Neural progenitor cell (in vitro differentiated cells): Measurements from ENCODE around the gene NKD2.

Experiments
- EZH2 ChIP-seq: fragments of 200-600 bp; sonication (generic); IDR thresholded peaks from 2 replicates; pipeline ENCODE4 v1.6.1; 2017; ENCODE audit warnings: antibody characterized with exemption, mild to moderate bottlenecking, moderate library complexity
- TF ChIP-seq, protein P1 (sequence below): fragments of 200-600 bp; sonication (generic); IDR thresholded peaks from 2 replicates; pipeline ENCODE4 v1.5.1; 2017; ENCODE audit warnings: antibody characterized with exemption, mild to moderate bottlenecking

DNA sequence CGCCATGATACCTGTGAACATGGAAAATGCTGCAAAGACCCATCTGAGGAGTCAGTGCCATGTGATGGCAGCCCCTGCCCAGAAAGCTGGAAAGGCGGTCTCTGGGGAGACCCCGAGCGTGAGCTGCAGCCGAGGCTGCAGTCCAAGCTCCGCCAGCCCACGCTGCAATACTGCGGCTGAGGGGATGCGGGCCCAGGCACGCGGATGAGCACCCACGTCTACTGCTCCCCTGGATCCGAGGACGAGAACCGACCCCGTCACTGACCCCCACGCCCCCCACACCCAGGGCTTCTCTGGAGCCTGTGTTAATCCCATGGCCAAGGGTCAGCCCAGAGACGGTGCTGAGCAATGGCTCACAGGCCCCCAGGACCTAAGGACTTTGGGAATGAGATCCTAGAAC is 70.9 kb downstream of the NKD2 start:
- TF ChIP-seq, protein P1, sequence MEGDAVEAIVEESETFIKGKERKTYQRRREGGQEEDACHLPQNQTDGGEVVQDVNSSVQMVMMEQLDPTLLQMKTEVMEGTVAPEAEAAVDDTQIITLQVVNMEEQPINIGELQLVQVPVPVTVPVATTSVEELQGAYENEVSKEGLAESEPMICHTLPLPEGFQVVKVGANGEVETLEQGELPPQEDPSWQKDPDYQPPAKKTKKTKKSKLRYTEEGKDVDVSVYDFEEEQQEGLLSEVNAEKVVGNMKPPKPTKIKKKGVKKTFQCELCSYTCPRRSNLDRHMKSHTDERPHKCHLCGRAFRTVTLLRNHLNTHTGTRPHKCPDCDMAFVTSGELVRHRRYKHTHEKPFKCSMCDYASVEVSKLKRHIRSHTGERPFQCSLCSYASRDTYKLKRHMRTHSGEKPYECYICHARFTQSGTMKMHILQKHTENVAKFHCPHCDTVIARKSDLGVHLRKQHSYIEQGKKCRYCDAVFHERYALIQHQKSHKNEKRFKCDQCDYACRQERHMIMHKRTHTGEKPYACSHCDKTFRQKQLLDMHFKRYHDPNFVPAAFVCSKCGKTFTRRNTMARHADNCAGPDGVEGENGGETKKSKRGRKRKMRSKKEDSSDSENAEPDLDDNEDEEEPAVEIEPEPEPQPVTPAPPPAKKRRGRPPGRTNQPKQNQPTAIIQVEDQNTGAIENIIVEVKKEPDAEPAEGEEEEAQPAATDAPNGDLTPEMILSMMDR: no peak
- no peak for TF ChIP-seq EZH2
